DND-41 (cell line): ENCODE measurements around the gene COL23A1.

Experiments used
- EZH2 ChIP-seq: IDR thresholded peaks from 3 replicates; pipeline ENCODE4 v1.6.1; 2012; ENCODE audit warnings: borderline replicate concordance, low read depth, mild to moderate bottlenecking, moderate library complexity, low read length, inconsistent platforms; ENCODE audit not compliant: severe bottlenecking
- TF ChIP-seq, protein P1 (sequence below): IDR thresholded peaks from 2 replicates; pipeline ENCODE4 v1.5.1; 2012; ENCODE audit warnings: borderline replicate concordance, low read length, moderate library complexity, mild to moderate bottlenecking; ENCODE audit not compliant: poor library complexity, severe bottlenecking; ENCODE audit errors: extremely low read depth

DNA sequence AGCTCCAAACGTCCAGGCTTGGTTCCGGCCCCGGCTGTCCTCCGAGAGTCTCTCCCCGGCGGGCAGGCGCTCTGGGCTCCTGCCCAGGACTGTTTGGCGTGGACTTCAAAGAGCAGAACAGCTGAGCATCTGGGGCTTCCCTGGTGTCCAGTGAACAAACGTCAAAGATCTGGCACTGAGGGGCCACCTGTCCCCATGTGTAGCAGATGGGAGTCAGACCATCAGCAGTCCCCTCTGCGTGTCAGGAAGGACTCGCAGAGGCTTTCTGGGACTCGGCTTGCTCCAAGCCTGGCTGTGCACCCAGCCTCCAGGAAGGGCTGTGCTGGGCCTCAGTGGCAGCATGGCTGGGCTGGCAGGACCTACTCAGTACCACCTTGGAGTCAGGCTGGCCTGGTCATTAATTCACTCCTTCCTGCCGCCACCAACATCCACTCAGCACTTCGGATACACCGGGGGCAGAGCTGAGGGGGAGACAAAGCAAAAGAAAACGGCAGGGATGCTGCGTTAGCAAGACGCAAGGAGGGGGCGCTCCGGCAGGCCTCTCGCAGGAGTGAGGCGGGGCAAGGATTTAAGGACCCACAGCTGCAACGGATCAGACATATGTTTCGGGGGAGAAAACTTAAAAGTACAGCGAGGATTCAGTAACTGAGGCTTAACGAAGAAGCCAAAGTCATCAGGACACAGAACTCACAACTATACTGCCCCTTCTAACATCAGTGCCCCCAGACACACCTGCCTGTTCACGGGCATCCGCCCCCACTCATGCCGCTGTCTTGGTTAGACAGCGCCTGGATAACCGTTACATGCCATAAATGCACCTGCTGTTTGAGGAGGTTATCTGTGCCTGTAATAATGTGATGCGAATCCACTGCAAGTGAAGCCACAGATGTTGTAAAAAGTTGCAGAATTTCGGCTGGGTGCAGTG lies 193.1 kb downstream of the COL23A1 start:
- TF ChIP-seq, protein P1, sequence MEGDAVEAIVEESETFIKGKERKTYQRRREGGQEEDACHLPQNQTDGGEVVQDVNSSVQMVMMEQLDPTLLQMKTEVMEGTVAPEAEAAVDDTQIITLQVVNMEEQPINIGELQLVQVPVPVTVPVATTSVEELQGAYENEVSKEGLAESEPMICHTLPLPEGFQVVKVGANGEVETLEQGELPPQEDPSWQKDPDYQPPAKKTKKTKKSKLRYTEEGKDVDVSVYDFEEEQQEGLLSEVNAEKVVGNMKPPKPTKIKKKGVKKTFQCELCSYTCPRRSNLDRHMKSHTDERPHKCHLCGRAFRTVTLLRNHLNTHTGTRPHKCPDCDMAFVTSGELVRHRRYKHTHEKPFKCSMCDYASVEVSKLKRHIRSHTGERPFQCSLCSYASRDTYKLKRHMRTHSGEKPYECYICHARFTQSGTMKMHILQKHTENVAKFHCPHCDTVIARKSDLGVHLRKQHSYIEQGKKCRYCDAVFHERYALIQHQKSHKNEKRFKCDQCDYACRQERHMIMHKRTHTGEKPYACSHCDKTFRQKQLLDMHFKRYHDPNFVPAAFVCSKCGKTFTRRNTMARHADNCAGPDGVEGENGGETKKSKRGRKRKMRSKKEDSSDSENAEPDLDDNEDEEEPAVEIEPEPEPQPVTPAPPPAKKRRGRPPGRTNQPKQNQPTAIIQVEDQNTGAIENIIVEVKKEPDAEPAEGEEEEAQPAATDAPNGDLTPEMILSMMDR = no peak
- no peak for TF ChIP-seq EZH2
